ENCODE data around the gene FCRL4. TPM values are rescaled to one million over a fixed set of nuclear protein-coding genes. Genes with fewer than 3 reads are reported as not detected.
A peak's percentile ranks its signal among the peaks of the same experiment; 100 is the strongest.

Gene FCRL4
- total and polyA plus RNA-seq, 10 of the 15 experiments (the other 5 are each of a cell fraction or from before 2014, with no cell fraction given): 0.09 to 0.44 (median 0.26) TPM; not detected in 1

DNA sequence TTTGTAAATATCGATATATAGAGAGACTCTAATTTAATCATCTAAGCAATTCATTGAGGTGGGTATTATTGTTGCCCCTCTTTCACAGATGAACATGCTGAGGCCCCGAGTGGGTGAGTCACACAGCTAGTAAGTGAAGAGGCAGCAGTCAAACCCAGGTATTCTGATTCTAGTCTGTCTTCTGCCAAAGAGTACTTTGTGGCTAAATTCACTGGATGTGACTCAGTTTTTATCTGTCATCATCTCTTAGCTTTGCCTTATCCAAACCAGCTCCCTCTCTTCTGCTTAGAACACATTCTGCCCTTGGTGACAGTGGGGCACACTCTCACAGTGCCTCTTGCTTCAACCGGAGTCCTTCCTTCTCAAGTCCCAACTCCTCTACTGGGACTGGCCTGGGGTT, 57.0 kb downstream of the FCRL4 start (continued):
- TF ChIP-seq, protein P1, sequence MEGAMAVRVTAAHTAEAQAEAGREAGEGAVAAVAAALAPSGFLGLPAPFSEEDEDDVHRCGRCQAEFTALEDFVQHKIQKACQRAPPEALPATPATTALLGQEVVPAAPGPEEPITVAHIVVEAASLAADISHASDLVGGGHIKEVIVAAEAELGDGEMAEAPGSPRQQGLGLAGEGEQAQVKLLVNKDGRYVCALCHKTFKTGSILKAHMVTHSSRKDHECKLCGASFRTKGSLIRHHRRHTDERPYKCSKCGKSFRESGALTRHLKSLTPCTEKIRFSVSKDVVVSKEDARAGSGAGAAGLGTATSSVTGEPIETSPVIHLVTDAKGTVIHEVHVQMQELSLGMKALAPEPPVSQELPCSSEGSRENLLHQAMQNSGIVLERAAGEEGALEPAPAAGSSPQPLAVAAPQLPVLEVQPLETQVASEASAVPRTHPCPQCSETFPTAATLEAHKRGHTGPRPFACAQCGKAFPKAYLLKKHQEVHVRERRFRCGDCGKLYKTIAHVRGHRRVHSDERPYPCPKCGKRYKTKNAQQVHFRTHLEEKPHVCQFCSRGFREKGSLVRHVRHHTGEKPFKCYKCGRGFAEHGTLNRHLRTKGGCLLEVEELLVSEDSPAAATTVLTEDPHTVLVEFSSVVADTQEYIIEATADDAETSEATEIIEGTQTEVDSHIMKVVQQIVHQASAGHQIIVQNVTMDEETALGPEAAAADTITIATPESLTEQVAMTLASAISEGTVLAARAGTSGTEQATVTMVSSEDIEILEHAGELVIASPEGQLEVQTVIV (IDR thresholded peaks at IDR 0.05; ENCODE audit: borderline replicate concordance, partially characterized antibody): no peak
- TF ChIP-seq, protein P2, sequence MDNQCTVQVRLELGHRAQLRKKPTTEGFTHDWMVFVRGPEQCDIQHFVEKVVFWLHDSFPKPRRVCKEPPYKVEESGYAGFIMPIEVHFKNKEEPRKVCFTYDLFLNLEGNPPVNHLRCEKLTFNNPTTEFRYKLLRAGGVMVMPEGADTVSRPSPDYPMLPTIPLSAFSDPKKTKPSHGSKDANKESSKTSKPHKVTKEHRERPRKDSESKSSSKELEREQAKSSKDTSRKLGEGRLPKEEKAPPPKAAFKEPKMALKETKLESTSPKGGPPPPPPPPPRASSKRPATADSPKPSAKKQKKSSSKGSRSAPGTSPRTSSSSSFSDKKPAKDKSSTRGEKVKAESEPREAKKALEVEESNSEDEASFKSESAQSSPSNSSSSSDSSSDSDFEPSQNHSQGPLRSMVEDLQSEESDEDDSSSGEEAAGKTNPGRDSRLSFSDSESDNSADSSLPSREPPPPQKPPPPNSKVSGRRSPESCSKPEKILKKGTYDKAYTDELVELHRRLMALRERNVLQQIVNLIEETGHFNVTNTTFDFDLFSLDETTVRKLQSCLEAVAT (IDR thresholded peaks at IDR 0.05): no peak
- TF ChIP-seq CBX5 (IDR thresholded peaks at IDR 0.05; ENCODE audit: low read depth) (no peak), KAT2A (conservative IDR thresholded peaks at IDR 0.05; ENCODE audit: control insufficient read depth, low read depth, low read length) (no peak), NFYB (IDR thresholded peaks at IDR 0.05; ENCODE audit: insufficient read depth, low read depth, low read length) (no peak)

DNA sequence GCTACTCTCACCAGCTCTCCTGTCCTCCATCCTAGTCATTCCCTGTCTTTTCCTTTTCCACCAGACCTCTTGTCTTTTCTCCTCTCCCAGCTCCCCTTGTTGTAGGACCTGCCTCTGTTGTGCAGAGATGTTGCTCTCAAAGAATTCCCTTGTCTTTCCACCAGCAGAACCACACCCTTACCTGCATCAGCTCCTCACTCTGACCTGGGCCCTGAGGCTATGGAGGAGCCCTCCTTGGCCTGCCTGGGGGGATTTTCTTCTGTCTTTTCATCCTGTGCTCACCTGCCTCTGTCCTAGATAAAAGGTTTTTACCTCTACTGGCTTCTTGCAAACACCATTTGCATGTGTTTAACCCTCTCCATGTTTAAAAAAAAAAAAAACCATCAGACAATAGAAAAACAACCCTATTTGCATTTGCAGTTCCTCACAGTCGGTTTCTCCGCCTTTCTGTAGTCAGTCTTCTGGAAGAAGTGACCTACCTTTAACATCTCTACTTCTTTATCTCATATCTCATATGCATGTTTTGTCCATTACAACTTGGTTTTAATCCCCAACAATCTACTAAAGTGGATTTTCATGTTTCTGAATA, 57.6 kb downstream of the FCRL4 start:
- H3K4me2 ChIP-seq (ENCODE audit: control insufficient read depth, insufficient read depth): no peak overlapping the region
- no peak overlapping the region for H3K4me3 ChIP-seq
- FAIRE-seq (peak; percentile 38), ATAC-seq (peak; percentile 18; the same call in 1 of the 3 replicates), DNase-seq (ENCODE audit: low read depth, low spot score) (no peak)
- intact Hi-C loops (cut with micrococcal nuclease; ENCODE audit: unreplicated experiment): no loop called here
- H3K9me3 ChIP-seq (replicated peaks; ENCODE audit: control insufficient read depth, insufficient read depth, low read length): no peaks in the 10 kb centered on the region
- SMC1A ChIA-PET (ENCODE audit: uncharacterized antibody, unreplicated experiment): interaction anchor here (1.2 to 2.6 kb wide), 6 partner anchors 11 to 34 kb away, joined by 3 to 11 read pairs (median 6); no protein-coding TSS in a partner anchor
- H3K4me1 ChIP-seq (ENCODE audit: control insufficient read depth, insufficient read depth, low read length): peaks cover 6% of the 10 kb centered on the region; the same call in 1 of the 2 replicates
- H2AFZ ChIP-seq (ENCODE audit: control insufficient read depth, low read depth, low read length): no peak overlapping the region
- 0 out of 4 replicates have a peak, but pooled peaks cover 0 to 3% of the 10 kb centered on the region in 2 experiments for H3K27me3 ChIP-seq (replicated peaks in 1 of 2; ENCODE audit: control insufficient read depth in 2 of 2, insufficient read depth in 2 of 2, low read length in 1 of 2)
- TF ChIP-seq ZNF384 (IDR thresholded peaks at IDR 0.05; ENCODE audit: borderline replicate concordance, low read depth, low read length) (peak; percentile 26; the same call in 1 of the 2 replicates), PML (IDR thresholded peaks at IDR 0.05; ENCODE audit: low read length) (no peak)
- no peaks in the 10 kb centered on the region for H3K79me2 ChIP-seq (ENCODE audit: control insufficient read depth, insufficient read depth, low read length)
- H3K27ac ChIP-seq (ENCODE audit: control insufficient read depth, insufficient read depth): no peak overlapping the region
- H4K20me1 ChIP-seq (ENCODE audit: control insufficient read depth, insufficient read depth): no peaks in the 10 kb centered on the region
- CTCF ChIA-PET: interaction anchor here (1.1 to 2.2 kb wide), 2 partner anchors 10 to 35 kb away, joined by 4 to 5 read pairs; no protein-coding TSS in a partner anchor
- no peak overlapping the region for H3K9ac ChIP-seq (ENCODE audit: control insufficient read depth, insufficient read depth, low read length)
- no TSS peak for BruUV-seq (replicated peaks)
- WGBS (ENCODE audit: insufficient coverage, insufficient replicate concordance, low lambda C conversion rate, missing lambda C conversion rate): 0% methylated on average over 2 of the region's 2 CpGs
- in situ Hi-C loops (cut with MboI): no loop called here
- RAD21 ChIA-PET (ENCODE audit: unreplicated experiment): interaction anchor here (1.0 to 1.3 kb wide), 2 partner anchors 34 to 40 kb away, joined by 3 to 4 read pairs; no protein-coding TSS in a partner anchor
- POLR2A ChIA-PET: interaction anchor here (1.2 to 1.9 kb wide), 2 partner anchors 17 to 22 kb away, joined by 3 to 11 read pairs; no protein-coding TSS in a partner anchor
- H3K36me3 ChIP-seq (ENCODE audit: control insufficient read depth in 2 of 2, insufficient read depth in 2 of 2, low read length in 1 of 2): no peaks in the 10 kb centered on the region; a peak in 1 of 4 replicates
